IPS-NIHi7 (cell line): Measurements from ENCODE around the gene HSCB.
A peak's percentile ranks its signal among the peaks of the same experiment; 100 is the strongest.
"Not testable (repeated sequence)": the region's sequence is repeated elsewhere in the genome, so short reads cannot be mapped to it uniquely, and the experiment has no call there.

ENCODE experiments used
- DNase-seq: peaks from one replicate; pipeline ENCODE4 v3.0.0; 2012; ENCODE audit warnings: mixed read lengths; ENCODE audit errors: extremely low spot score

HSCB gene

DNA sequence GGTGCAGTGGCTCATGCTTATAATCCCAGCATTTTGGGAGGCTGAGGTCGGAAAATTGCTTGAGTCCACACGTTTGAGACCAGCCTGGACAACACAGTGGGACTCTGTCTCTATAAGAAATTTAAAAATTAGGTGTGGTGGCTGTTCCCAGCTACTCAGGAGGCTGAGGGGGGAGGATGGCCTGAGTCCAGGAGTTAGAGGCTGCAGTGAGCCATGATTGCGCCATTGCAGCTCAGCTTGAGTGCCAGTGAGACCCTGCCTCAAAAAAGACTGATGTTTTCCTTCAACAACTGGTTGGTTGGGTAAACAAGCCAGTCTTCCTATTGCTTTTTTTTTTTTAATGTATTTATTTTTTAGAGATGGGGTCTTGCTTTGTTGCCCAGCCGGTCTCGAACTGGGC is 49.3 kb downstream of the HSCB start:
- no peak for DNase-seq

DNA sequence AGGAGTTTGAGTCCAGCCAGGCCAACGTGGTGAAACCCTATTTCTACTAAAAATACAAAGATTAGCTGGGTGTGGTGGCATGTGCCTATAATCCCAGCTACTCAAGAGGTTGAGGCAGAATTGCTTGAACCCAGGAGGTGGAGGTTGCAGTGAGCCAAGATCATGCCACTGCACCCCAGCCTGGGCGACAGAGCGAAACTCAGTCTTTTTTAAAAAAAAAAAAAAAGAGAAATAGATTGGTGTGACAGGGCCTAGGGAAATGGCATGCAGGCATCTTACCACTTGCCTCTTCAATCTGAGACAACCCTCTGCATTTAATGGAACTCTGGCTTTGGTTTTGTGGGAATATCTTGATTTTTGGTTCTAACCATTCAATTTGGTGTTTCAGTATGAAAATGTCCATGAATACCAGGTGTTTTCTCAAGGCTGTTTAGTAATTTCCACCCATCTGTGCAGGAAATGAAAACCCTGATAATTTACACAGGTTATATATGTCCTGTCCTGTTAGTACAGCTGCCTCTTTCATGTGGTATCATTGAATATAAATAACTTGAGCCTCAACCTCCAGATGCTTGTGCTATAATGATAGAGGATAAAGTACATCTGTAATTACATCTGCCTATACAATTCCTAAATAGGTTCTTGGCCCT is 50.1 kb downstream of the HSCB start:
- no peak for DNase-seq

DNA sequence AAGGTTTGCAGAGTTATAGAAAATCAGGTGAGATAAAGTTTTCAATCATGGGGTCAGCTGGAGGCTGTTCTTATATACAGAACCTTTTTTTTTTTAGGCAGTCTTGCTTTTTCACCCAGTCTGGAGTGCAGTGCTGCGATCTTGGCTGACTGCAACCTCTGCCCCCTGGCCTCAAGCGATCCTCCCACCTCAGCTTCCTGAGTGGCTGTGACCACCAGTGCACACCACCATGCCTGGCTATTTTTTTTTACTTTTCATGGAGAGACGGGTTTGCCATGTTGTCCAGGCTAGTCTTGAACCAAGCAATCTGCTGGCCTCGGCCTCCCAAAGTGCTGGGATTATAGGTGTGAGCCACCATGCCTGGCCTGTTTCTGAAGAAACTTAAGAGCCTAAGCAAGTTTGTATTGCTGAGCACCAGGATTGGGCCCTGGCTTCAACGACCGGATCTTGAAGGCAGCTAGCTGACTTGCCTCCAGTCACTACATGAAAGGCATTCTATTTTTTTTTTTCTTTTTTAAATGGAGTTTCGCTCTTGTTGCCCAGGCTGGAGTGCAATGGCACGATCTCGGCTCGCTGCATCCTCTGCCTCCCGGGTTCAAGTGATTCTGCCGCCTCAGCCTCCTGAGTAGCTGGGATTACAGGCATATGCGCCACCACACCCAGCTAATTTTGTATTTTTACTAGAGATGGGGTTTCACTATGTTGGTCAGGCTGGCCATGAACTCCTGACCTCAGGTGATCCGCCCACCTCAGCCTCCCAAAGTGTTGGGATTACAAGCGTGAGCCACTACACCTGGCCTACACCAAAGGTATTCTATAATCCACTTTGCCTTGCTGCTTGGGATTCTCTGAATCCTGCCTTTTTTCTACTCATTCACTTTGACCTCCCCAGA is 50.9 kb downstream of the HSCB start:
- no peak for DNase-seq

DNA sequence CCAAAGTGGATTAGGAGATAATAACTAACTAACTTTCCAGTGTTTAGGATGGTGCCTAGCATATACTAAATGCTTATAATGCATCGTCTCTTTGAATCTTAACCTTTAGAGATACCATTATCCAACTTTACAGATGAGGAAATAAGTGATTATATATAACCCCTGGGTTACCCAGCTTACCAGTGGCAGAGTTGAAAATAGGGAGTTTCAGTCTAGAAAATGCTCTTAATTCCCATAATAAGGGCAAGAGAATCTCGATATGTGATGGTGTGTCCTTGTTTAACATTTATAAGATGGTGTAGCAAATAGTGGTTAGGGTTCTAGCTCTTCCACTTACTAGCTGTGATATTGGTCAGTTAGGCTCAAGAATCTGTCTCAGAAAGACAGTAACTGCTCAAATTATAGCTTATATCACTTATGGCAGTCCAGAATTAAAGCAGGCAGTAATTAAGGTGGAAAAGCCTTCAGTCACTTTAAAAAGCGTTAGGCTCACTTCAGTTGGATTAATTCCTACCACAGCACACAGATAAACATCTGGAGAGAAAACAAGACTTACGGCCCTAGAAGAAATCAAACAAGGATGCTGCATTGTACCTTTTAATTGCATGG is 52.2 kb downstream of the HSCB start:
- DNase-seq = no peak

DNA sequence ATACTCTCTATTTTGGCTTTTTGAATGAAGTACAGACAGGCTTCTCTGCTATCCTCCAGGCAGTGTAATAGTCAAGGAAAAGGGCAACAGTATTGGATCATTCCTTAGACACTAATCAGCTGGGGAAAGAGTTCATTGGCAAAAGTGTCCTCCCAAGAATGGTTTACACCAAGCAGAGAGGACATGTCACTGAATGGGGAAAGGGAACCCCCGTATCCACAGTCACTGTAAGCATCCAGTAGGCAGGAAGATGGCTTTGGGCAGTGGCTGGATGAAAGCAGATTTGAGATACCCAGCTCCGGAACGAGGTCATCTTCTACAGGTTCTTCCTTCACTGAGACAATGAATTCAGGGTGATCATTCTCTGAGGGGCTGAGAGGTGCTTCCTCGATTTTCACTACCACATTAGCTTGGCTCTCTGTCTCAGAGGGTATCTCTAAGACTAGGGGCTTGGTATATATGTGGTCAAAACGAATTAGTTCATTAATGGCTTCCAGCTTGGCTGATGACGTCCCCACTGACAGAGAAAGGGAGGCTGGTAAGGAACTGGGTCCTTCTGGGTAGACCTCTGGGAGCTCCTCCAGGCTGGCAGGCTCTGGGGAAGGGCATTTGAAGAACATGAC is 53.3 kb downstream of the HSCB start:
- no peak for DNase-seq

DNA sequence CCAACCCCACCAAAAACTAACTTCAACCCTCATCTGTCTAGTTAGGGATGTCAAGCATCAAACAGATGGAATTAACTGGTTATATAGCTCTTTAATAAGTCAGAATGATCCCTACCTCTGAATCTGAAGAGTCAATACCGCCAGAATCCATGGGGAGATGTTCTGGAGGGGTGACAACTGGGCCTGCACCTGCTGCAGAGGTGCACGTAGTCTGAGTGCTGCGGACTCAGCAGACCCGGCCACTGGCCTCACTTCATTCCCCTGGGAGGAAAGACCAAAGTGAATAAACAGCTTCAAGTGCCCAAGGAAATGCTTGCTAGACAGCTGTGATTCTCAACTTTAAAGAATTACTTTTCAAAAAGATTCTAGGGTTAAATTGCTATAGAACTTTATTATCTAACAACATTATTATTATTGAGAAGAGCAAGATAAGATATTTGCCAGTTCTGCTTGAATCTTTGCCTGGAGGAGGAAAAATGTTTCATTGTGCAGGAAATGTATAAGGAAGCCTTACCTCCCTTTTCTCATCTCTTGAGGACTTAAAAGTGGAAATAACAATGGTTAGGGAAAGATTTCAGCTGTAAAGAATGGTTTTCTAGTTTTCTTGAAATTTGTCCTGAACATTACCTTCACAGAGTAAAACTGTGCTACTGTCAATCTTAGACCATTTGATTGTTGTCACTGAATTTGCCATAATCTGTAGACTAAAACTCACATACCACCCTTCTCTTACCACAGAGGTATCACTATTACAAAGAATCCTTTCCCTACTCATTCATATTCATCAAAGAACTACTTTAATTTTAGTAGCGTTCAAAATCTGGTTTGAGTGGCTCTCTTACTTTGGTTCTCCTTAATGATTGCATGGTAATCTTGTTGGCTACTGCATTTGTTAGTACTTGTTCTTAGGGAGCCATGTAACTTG is 54.4 kb downstream of the HSCB start:
- DNase-seq = no peak

DNA sequence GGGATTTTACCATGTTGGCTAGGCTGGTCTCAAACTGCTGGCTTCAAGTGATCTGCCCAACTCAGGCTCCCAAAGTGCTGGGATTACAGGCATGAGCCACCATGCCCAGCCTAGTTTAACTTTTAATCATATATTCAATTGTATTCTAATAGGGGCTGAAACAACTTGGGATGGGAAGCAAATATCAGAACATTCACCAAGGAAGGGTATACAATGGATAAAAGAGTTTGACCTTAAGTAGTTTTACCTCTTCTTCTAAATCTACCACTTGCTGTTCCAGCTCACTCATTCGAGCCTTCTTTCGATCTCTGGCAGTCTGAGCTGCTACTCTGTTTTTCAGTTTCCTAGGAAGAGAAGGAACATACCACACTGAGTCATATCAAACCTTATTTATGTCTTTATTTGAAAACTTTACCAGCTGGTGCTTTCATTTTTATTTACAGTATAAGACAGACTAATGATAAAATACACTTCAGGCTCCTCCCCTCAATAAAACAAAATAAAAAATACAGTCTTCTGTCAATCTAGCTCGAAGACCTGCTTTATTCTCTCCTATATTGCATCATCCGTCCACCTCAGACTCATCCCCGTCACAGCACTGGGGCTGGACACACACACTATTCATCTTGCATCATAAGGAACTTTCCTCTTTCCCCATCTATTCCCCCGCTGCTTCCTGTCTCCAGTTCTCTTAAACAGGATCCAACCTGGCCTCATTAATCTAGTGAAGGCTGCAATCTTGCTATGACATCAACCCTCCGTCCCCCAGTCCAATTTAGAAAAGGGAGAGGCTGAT is 57.2 kb downstream of the HSCB start:
- DNase-seq = no peak

DNA sequence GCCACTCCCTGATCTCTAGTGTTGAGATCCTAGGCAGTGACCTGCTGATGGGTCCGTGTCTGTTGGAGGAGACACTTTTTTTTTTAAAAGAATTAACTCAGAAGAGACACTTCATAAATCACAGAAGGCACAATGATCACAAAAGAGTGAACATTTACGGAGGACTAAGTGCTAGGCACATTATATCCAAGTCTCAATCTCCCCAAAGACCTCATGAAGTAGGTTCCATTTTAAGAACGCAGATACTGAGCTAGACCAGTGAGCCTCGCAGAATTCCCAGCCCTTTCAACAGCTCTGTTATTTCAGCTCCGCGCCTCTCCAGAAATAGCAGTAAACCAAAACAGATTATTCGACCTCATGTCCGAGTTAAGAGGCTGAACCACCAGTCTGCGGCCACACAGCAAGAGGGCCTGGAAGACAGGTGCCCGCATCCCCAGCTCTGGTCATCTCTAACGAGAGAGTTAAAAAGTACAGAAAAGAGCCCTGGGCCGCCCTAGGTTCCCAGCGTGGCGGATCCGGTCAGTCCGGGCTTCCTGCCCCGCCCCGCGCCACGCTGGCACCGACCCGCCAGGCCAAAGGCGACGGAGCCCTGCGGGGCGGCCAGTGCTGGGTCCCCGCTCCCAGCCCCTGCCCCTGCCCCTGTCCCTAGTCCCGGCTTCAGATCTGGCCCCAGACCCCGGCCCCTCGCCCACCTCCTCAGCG is 57.9 kb downstream of the HSCB start:
- peak; percentile 72 for DNase-seq

DNA sequence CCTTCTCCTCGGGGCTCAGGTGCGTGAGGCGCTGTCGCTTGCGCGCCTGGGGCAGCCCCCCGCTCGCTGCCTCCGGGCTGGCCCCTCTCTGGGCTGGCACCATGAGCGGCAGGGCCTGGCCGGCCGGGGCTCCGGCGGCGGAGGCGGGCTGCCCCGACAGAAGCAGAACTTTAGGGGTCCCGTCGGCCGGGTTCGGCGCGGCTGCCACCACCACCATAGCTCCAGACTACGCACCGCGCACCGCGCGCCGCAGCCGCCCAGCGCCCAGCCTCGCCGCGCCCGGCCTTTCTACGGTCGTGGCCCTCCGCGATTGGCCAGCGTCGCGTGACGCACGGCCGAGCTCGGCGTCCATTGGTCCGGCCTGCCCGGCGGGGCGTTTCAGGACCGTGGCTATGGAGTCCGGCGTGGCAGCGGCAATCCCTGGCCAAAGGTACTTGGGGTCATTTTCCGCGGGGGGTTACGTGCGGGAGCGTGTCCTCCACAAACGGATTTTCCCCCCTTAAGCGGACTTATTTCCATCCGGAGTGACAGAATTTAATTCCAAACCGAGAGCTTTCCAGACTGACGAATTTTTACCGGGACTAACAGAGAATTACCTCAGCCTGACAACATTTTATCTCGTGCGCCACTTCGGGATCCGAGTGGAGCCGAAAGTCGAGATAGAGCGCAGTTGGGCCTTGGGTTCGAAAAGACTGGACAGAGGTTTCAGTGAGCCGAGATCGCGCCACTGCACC is 58.6 kb downstream of the HSCB start, which contains the start of gene XBP1:
Gene XBP1 (minus strand): TSS at position 262 of the 734 bp plus-strand sequence.
- DNase-seq = peak; percentile 100

DNA sequence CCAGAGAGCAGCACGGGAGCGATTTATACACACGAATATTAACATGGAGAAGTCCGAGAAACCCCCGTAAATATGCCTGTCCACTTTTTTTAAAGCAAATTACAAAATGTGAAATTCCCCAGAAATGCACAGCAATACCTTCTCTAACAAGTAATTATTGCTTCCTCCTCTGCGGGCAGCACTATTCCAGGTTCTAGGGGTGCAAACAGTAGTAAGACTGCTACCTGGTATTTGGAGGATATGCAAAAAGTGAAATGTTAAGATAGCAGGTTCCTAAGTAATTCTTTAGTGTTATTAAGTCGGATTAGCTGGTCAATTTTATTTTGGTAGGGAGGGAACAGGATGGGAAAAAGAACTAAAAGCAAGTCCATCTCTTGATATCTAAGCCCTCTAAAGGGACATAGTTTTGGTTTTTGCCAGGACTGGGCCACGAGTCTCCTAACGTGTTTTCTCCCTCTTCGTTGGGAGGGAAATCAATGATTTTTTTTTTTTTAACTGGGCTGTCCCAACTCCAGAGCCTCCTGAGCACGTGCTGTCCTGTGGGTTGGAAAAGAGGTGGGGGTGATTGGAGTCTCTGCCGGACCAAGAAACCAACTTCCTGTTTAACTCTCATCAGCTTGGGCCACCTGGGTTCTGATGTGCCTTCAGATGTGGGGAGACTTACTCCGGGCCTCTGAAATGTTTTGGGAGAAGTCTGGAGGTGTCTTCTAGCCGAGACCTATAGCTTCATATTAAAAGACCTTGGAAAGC is 60.2 kb downstream of the HSCB start:
- DNase-seq = no peak

DNA sequence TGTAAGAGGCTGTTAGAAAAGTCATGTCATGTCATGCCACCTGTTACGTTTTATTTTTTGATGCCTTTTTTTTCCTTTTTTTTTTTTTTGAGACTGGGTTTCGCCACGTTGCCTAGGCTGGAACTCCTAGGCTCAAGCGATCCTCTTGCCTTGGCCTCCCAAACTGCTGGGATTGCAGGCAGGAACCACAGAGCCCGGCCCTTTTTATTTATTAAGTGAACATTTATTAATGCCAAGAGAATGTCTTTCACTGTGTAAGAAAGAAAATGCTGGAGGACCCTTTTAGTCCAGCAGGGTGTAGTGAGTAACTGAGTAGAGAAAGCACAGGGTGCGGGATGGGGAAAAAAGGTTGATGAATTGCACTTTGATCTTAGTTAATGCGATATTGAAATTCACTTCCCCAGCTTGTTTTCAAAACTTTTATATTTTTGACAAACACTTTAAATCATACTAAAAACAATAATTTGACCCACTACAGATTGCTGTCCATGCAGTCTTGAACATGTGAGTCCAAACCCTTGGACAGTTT is 60.8 kb downstream of the HSCB start:
- no peak for DNase-seq

DNA sequence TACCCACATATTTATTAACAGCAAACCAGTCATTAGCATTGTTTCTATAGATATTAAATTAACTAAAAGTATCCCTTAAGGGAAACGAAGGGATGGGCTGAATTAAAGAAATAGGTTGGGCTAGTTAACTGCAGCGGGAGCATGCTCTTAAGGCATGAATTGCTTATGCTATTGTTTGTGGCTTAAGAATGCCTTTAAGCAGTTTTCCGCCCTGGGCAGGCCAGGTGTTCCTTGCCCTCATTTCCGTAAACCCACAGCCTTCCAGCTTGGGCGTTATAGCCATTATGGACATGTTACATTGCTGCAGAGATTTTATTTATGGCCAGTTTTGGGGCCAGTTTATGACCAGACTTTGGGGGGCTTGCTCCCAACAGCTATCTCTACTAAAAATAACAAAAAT is 63.6 kb downstream of the HSCB start:
- DNase-seq = not testable (repeated sequence)
